Measurements from ENCODE around the gene B9D1. TPM values are rescaled to one million over a fixed set of nuclear protein-coding genes. Genes with fewer than 3 reads are reported as not detected.

B9D1 gene
- total and polyA plus RNA-seq, 9 of the 15 experiments (the other 6 are each of a cell fraction or from before 2014, with no cell fraction given): 8.9 to 28.0 (median 17.9) TPM

DNA sequence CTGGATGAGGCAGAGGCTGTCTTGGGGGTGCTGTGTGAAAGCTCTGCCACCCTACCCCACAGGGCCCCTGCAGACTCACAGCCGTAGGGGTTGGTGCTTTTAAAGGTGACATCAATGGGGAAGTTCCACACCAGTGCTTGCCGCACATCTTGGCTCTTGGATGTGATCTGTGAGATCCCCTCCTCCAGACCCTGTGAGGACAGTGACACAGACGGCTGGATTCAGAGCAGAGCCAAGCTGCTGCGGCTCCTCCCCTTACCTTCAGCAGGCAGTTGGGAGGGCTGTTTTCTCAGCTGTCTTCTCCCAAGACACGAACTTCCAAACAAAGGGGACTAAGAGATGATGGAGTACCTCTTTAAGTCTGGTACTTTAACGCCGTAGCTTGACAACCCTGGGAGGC lies 4.8 kb downstream of the B9D1 start (continued):
- TF ChIP-seq, protein P1, sequence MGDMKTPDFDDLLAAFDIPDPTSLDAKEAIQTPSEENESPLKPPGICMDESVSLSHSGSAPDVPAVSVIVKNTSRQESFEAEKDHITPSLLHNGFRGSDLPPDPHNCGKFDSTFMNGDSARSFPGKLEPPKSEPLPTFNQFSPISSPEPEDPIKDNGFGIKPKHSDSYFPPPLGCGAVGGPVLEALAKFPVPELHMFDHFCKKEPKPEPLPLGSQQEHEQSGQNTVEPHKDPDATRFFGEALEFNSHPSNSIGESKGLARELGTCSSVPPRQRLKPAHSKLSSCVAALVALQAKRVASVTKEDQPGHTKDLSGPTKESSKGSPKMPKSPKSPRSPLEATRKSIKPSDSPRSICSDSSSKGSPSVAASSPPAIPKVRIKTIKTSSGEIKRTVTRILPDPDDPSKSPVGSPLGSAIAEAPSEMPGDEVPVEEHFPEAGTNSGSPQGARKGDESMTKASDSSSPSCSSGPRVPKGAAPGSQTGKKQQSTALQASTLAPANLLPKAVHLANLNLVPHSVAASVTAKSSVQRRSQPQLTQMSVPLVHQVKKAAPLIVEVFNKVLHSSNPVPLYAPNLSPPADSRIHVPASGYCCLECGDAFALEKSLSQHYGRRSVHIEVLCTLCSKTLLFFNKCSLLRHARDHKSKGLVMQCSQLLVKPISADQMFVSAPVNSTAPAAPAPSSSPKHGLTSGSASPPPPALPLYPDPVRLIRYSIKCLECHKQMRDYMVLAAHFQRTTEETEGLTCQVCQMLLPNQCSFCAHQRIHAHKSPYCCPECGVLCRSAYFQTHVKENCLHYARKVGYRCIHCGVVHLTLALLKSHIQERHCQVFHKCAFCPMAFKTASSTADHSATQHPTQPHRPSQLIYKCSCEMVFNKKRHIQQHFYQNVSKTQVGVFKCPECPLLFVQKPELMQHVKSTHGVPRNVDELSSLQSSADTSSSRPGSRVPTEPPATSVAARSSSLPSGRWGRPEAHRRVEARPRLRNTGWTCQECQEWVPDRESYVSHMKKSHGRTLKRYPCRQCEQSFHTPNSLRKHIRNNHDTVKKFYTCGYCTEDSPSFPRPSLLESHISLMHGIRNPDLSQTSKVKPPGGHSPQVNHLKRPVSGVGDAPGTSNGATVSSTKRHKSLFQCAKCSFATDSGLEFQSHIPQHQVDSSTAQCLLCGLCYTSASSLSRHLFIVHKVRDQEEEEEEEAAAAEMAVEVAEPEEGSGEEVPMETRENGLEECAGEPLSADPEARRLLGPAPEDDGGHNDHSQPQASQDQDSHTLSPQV (IDR thresholded peaks at IDR 0.05): no peak
- no peak for TF ChIP-seq SOX6 (IDR thresholded peaks at IDR 0.05)
- TF ChIP-seq ILK (tag; IDR thresholded peaks at IDR 0.05; ENCODE audit: borderline replicate concordance, low read depth): no peak
- TF ChIP-seq RBM22 (IDR thresholded peaks at IDR 0.05; ENCODE audit: low read depth, low read length, poor library complexity, severe bottlenecking): no peak
- TF ChIP-seq NELFE (IDR thresholded peaks at IDR 0.05; ENCODE audit: insufficient read depth, insufficient read length): no peak

DNA sequence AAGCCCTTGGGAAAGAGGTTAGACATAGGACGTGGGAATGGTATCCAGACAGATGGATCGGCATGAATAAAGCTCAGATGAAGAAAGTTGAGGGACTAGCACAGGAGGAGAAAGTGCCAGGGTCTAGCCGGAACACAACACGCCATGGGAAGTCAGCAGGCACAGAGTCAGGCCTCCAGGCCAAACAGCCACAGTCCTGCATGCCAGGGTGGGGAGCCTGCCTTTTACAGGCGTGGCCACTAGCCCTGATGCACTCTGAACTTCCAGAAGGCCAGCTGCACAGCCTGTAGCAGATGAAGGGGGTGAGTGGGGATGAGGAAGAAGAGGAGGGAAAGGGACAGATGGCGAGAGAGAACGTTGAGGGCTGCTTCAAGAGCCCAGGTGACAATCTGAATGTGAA lies 5.2 kb downstream of the B9D1 start:
- Histone ChIP-seq H4K20me1 (replicated peaks; ENCODE audit: control insufficient read depth, insufficient read depth, low read length) (no peaks in the 10 kb centered on the region), H3K27ac (ENCODE audit: extremely low read depth, low read depth, low read length) (no peak overlapping the region), H3K9ac (ENCODE audit: insufficient read depth in 1 of 2, low read depth in 2 of 2, low read length in 2 of 2) (no peak overlapping the region), H3K79me2 (ENCODE audit: control insufficient read depth, insufficient read depth, low read length) (peaks cover 9% of the 10 kb centered on the region; the same call in 2 of the 3 replicates), H3K9me3 (replicated peaks; ENCODE audit: control insufficient read depth, insufficient read depth, low read depth, low read length) (no peaks in the 10 kb centered on the region), H3K27me3 (ENCODE audit: control insufficient read depth in 2 of 2, insufficient read depth in 2 of 2, low read length in 2 of 2) (no peaks in the 10 kb centered on the region), H3K4me1 (replicated peaks in 1 of 2; ENCODE audit: control insufficient read depth in 2 of 2, insufficient read depth in 2 of 2, low read length in 2 of 2) (peaks cover 6 to 9% of the 10 kb centered on the region in 2 experiments; a peak in 4 of 5 replicates), H3K4me3 (no peak overlapping the region), H3K36me3 (ENCODE audit: control insufficient read depth, insufficient read depth, low read length) (no peaks in the 10 kb centered on the region), H3K4me2 (ENCODE audit: insufficient read depth, low read length) (no peak overlapping the region), H2AFZ (ENCODE audit: low read depth, low read length) (no peak overlapping the region), H3K9me1 (ENCODE audit: control insufficient read depth, insufficient read depth, low read length) (no peaks in the 10 kb centered on the region)
- WGBS (ENCODE audit: insufficient coverage, low coverage, missing lambda C conversion rate): 90% methylated on average over 4 of the region's 7 CpGs
- in situ Hi-C loops (cut with MboI) (no loop called here), intact Hi-C loops (cut with micrococcal nuclease) (no loop called here)
- no peak for ATAC-seq
- DNase-seq (ENCODE audit: extremely low read depth in 1 of 4, low spot score in 3 of 4): no peak
- ChIA-PET POLR2A (no interaction called here), CTCF (ENCODE audit: low intra/inter-chr PET ratio) (no interaction called here)
- FAIRE-seq: no peak
- BruUV-seq (replicated peaks): no TSS peak
- no peak for TF ChIP-seq NBN (IDR thresholded peaks at IDR 0.05; ENCODE audit: low read depth)
- TF ChIP-seq HMGN3 (IDR thresholded peaks at IDR 0.05; ENCODE audit: borderline replicate concordance, extremely low read depth, insufficient read length, low read depth, low read length): no peak
- TF ChIP-seq SAFB (IDR thresholded peaks at IDR 0.05; ENCODE audit: borderline replicate concordance, low read depth, low read length): no peak
- no peak for TF ChIP-seq FOXP1 (CRISPR knock-in tag; IDR thresholded peaks at IDR 0.05)
- TF ChIP-seq CBX2 (IDR thresholded peaks at IDR 0.05; ENCODE audit: insufficient read depth, low read length, poor library complexity, severe bottlenecking): no peak
- TF ChIP-seq ZNF695 (CRISPR knock-in tag; IDR thresholded peaks at IDR 0.05): no peak
- TF ChIP-seq ZNF146 (CRISPR knock-in tag; IDR thresholded peaks at IDR 0.05; ENCODE audit: unreplicated experiment): no peak
- no peak for TF ChIP-seq FOS (IDR thresholded peaks at IDR 0.05; ENCODE audit: extremely low read depth, insufficient read length)
- TF ChIP-seq ZNF436 (CRISPR knock-in tag; IDR thresholded peaks at IDR 0.05): no peak
- TF ChIP-seq RCOR1 (IDR thresholded peaks at IDR 0.05; ENCODE audit: borderline replicate concordance in 1 of 2, low read depth in 2 of 2, low read length in 2 of 2): no peak
- no peak for TF ChIP-seq SRSF3 (IDR thresholded peaks at IDR 0.05; ENCODE audit: insufficient read depth, low read length)
- no peak for TF ChIP-seq NFYB (IDR thresholded peaks at IDR 0.05; ENCODE audit: extremely low read depth, insufficient read length)
- no peak for TF ChIP-seq CC2D1A (IDR thresholded peaks at IDR 0.05)
- no peak for TF ChIP-seq RAD21 (CRISPR knock-in tag; conservative IDR thresholded peaks at IDR 0.05 in 1 of 2, IDR thresholded peaks at IDR 0.05 in 1 of 2)

Data from K562 (cell line).